Measurements from ENCODE around the gene APEX1.

DNA sequence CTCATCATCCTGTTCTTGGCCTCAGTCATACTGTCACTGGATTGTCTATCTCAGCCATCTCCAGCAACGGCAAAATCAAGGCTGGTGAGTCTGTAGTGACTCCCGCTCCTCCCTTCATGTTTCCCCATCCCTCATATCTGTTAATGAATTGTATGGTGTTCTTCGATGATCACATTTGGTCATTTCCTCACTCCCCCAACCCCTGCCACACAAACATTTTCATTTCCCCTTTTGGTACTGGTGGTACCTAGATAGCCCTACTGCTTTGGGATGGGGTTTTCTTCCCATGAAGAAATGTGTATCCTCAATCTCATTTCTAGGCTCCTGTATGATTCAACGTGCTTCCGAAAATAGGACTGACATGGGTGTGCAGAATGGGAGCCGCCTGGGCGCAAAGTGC, 16.4 kb upstream of the APEX1 start:
- TF ChIP-seq, protein P1, sequence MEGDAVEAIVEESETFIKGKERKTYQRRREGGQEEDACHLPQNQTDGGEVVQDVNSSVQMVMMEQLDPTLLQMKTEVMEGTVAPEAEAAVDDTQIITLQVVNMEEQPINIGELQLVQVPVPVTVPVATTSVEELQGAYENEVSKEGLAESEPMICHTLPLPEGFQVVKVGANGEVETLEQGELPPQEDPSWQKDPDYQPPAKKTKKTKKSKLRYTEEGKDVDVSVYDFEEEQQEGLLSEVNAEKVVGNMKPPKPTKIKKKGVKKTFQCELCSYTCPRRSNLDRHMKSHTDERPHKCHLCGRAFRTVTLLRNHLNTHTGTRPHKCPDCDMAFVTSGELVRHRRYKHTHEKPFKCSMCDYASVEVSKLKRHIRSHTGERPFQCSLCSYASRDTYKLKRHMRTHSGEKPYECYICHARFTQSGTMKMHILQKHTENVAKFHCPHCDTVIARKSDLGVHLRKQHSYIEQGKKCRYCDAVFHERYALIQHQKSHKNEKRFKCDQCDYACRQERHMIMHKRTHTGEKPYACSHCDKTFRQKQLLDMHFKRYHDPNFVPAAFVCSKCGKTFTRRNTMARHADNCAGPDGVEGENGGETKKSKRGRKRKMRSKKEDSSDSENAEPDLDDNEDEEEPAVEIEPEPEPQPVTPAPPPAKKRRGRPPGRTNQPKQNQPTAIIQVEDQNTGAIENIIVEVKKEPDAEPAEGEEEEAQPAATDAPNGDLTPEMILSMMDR (IDR thresholded peaks at IDR 0.05): no peak
- TF ChIP-seq POLR2A (IDR thresholded peaks at IDR 0.05) (no peak), EP300 (IDR thresholded peaks at IDR 0.05) (no peak)

Measured in tibial nerve (tissue), 4 donors.